GM21619 (cell line): ENCODE measurements around the gene LGALS3.
A peak's percentile ranks its signal among the peaks of the same experiment; 100 is the strongest.

Experiments
- ATAC-seq: cut with Tn5 transposase; IDR thresholded peaks from one replicate; pipeline ENCODE4 v1.9.1; 2021; ENCODE audit not compliant: unreplicated experiment

The LGALS3 gene

DNA sequence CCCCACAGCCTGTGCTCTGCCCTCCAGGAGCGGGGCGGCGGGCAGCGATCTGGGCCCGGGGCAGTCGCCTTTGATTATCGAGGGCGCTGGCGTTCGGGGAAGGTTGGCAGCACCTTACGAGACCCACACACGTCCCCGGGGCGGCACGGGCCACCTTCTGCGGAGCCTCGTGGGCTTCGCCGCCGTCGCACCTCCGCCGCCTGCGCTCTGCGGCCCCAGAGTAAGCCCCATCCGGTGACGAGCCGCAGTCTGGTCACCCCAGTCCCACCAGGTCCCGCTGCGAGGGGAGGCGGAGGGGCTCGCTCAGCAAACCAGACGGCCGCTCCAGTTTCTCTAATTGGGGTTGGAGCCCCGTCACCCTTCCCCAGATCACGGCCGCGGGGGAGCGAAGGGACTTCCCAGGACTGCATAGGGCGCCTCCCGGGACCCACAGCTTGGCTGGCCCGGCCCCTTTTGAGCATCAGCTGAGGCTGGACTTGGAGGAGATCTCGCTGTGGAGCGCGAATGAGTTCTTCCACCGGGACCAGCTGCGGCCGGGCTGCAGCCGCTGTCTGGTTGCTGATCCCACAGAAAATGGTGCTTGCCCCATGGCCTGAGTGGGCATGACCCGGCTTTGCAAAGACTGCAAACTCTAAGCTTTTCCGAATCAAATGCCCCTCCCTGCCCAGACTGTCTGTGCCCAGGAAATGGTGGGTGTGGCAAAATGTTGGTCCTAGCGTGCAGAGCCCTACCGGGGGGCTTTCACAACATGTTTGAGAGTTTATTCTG lies 560 bp downstream of the LGALS3 start:
- peak; percentile 57 for ATAC-seq

DNA sequence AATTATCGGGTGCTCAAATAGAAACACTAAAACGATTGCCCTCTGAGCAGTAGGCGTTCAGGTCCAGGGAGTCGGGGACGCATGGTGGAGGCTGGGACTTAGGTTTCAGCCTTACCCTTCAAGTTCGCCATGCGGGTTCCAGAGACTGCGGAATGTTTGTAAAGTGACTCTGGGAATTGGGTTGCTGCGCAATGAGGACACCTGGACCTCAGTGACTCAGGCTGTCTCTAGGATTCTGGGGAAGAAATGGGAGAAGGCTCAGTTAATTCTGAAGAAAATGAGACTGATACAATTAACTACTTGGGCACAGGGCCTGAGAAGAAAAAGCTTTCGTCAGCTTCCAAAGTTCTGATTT lies 1.1 kb downstream of the LGALS3 start:
- ATAC-seq = no peak

DNA sequence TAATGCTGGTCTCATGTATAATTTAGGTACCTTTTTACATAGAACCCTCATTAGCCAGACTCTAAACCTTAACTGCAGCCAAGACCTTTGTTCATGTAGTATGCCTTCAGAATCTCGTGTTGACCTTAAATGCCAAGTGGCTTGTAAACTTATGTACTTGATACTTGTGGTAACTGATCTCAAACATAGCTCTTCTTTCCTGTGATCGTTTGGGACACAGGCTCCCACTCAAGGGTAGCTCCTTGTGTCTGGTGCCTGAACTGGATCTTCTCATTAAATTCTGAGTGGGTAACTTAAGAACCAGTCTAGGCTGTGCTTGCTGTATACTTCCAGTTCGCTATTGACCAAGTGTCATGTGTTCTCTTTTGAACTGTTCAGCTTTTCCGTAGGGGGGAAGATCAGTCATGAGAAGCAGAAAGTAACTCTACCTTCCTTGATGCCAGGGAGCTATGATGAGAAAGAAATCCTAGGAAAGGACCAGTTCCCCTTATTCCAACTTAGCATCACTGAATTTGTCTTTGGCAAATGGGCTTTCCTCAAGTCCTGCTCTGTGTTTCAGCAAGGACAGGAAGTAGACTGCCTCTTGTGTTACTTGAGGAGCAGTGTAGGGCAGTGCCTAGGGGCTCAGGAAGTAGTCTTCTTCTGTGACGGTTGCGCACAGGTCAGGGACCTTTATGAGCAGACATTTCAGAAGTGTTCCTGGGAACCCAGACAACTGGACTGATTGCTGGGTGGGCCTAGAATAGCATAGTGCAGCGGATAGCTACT lies 2.5 kb downstream of the LGALS3 start:
- ATAC-seq = no peak

DNA sequence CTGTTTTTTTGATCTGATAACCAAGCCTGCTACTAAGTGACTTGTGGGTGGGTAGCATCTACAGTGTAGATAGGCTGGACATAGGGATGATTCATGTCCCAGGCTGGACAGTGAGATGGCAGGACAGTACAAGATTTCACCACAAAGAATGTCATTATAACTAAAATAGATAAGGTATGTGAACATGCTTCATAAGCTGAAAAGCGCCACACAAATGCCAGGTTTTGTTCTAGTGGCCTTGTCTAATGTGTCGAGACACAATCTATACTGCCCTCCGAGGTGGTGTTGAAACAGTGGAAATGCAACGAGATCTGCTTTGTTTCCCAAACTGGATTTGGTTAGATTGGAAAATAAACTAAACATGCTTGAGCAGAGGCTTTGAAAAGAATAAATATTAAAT lies 4.4 kb downstream of the LGALS3 start:
- no peak for ATAC-seq

DNA sequence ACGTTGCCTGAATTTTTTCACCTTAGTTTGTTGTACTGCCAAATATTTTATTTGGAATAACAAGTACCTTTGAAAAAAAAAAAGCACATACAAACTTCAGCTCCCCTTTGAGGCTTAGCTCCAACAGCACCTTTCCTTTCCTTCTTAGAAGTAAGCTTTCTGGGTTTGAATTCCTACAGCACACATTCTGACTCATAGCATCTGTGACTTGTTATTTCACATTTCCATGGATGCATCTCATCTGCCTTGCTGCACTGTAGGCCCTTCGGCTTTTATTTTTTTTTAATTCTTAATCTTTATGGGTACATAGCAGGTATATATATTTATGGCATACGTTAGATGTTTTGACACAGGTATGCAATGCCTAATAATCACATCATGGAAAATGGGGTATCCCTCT lies 7.2 kb downstream of the LGALS3 start:
- ATAC-seq = no peak

DNA sequence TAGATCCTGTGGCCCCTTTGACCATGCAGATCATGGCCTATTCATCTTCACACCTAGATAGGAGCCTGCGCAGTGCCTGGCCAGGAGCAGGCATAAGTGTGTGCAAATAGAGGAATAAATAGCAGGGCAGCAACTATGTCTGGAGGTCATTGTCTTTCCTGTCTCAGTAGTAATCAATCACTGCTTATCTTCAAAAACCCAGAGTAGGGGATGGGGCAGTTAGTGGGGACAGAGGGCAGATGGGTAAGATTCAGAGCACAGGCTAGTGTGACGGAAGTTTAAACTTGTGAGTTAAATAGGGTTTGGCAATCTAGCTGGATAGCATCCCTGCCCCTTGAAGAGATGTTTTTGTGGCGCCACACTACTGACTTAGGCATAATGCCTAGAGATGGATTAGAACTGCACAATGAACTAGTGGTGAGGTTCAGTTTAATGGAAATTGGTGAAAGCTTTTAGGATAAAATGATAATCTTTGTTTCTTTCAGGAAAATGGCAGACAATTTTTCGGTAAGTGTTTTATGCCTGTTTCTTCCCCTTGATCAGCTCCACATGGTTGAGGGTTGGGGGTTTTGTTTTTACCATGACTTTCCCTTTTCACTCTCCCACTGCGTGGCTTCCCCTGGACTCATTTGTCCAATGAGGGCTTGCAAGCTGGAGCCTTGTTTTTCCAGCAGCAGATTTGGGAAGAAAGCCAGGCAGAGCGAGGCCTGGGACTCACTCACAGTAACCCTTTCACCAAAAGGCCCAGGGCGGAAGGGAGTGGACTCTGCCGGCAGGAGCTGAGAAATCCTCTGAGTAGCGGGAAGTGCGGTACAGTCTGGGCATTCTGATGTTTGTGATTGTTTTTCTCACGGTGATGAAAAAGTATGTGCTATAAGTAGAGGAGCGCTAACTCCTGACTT lies 8.1 kb downstream of the LGALS3 start:
- ATAC-seq = no peak

DNA sequence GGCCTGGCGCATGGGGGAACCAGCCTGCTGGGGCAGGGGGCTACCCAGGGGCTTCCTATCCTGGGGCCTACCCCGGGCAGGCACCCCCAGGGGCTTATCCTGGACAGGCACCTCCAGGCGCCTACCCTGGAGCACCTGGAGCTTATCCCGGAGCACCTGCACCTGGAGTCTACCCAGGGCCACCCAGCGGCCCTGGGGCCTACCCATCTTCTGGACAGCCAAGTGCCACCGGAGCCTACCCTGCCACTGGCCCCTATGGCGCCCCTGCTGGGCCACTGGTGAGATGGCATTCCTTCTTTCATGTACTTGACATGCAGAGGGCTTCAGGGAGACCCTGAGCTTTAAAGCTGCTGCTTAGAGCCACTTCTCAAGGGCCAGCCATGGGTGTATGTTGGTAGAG lies 9.0 kb downstream of the LGALS3 start:
- no peak for ATAC-seq

DNA sequence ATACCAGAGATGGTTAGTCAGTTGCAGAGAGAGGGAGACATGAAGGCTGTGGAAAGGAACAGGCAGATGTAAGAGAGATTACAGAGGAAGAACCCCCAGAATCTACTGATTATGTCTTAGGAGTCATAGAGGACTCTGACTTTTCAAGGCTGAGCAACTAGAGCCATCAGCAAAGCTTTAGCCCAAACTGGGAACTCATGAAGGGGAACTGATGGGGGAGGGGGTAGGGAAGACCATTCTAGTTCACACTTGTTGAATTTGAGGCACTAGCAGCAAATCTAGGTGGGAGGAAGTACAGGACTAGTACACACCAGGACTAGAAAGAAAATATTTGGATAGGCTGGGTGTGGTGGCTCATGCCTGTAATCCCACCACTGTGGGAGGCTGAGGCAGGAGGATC lies 10.1 kb downstream of the LGALS3 start:
- no peak for ATAC-seq

DNA sequence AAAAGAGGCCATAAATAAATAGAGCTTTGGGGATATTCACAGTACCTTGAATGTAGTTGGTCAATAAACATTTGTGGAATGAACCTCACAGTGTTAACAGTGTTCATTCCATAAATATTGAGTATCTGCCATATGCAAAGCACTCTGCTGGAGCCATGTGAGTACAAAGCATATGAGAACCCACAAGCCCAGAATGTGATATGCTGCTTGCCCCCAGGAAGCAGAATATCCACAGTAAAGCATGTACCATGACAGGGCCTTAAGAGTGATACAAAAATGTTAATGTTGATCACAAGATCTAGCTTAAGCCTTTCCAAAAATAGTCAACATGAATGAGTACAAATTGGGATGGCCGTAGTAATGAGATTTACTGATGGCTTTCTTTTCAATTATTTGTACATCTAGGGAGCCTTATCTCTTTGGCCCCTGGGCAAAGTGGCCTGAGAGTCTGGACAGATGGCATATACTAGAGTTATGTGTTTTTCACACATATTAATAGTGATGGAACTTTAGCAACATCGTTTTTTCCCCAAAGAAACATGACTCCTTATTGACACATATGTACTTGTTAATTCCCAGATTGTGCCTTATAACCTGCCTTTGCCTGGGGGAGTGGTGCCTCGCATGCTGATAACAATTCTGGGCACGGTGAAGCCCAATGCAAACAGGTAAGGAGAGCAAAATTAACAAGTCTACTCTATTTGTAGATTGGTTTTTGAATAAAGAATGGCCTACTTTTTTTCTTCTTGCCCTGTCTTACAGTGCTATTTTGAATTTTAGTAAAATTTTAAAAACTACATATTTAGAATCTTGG lies 10.9 kb downstream of the LGALS3 start:
- ATAC-seq = no peak

DNA sequence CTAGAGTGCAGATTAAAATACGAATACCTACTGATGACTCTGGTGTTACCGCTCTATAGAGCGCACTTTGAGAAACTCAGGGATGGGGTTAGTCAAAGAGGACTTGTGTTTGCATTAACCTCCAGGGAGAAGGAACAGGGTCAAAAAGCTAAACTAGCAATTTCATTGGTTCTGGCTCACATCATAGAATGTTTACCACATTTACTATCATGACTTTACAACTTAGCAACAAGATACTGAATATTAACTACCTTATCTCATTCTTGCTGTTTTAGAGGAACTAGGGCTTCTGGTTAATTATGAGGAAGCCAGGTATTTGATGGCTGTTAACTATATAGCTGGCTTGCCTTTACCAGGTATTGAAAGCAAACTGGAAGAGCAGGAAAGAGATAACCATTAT lies 12.8 kb downstream of the LGALS3 start:
- ATAC-seq = no peak

DNA sequence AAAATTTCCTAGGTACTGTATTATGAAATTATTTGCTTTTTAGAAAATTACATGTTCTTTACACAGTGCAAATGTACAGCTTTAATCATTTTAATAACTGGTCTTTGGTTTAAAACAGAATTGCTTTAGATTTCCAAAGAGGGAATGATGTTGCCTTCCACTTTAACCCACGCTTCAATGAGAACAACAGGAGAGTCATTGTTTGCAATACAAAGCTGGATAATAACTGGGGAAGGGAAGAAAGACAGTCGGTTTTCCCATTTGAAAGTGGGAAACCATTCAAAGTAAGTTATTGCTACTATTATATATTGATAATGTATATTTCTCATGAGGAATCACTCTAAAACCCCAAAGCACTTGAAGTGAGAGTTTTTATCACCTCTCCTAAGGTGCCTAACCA lies 13.4 kb downstream of the LGALS3 start:
- no peak for ATAC-seq

DNA sequence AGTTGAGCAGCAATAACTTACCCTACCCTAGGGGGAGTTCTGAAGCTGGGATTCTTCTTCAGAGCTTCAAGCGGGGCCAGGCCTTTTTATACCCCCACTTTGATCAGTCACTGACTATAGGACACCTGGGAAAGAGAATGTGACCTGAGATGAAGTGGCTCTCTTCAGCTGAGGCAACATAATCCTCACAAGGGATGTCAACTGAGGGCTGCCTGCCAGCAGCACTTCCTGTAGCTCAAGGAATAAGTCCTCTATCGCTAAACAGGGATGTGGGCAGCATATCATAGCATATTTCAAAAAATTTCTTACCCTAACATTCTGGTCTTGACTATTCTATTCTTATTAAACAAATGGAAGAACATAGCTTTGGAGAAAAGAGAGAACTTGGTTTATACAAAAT lies 17.4 kb downstream of the LGALS3 start:
- no peak for ATAC-seq

DNA sequence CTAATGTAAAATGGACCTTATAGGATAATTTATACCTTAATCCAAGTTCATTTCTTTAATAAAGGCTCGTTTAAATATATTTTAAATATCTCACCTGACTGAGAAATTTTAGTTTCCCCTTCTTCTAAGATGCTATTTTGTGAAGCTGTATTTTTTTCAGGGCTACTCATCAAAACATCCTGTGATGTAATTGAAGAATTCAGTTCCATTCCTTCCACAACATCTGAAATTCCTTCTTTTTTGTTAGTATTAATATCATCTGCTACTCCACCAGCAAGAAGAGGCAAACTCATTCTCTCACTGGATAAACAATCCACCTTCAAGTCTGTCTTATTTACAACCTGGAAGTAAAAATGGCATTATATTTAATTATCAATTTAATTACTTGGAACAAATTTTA lies 22.5 kb downstream of the LGALS3 start:
- no peak for ATAC-seq

DNA sequence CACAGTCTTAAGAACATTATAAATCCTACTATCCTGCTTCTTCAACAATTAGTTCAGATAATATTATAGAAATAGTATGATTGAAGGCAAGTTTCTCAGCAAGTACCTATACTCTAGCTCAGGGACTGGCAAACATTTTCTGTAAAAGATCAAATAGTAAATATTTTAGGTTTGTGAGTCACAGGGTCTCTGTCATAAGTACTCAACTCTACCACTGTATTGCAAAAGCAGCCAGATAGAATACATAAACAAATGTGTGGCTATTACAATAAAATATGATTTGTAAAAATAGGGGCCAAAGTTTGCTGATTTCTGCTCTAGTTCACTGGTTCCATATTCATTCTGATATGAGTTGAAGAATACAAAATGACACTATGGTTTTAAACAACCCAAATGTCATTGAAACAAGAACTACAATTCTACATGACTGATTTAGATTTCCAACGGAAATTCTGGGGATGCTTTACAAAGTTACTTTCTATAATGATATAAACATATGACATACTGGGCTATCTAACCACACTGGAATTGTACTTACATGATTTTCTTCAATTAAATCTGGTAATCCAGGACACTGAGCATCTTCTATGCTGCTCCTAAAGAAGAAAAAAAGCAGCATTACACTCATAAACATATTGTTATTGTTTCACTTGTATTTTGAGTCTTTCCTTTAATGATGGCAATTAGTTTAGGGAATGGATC lies 23.2 kb downstream of the LGALS3 start:
- ATAC-seq = no peak

DNA sequence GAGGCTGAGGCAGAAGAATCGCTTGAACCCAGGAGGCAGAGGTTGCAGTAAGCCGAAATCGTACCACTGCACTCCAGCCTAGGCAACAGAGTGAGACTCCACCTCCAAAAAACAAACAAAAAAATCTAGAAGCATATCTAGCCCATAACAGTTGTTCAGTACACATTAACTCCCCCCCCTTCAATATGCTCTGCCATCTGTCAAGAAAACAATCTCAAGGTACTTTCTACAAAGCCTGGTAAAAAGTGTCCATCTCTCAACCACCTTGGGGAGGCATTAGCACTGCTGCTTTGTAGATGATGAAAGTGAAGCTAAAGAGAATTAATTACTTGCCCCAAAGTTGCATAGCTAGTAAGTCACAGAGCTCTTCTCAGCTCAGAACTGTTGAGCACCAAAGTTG lies 24.9 kb downstream of the LGALS3 start:
- ATAC-seq = no peak

DNA sequence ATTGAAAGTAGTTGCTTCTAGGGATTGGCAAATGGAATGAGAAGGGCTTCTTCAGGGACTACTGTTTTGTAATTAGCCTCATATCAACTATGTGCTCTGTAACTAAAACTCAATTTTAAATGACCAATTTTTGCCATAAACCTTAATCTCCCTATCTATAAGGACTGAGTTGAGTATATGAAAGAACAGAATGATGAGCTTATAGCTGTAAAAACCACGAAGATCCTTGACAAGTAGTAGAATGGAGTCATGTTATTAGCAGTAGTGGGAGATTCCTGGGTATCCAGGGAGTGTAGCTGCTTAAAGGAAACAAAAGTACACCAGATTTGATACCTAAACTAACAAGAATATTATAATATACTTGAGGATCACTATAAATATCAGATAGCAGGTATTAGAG lies 28.0 kb downstream of the LGALS3 start:
- ATAC-seq = no peak

DNA sequence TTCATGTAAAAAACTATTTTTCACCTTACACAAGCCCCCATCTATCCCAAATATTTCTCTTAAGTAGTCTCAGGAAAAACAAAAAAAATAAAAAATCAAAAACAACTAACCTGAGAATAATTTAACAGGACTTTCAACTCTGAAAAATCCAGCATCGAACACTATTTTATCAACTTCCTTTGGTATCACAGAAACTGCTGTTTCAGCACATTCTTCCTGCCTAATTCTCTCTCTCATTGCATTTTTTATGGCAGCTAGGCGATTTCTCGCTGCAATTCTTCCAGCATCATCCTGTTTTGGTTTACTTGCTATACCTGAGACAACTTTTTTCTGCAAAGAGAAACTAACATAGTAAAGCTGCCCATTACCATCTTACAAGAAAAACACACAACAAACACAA lies 29.4 kb downstream of the LGALS3 start:
- no peak for ATAC-seq

DNA sequence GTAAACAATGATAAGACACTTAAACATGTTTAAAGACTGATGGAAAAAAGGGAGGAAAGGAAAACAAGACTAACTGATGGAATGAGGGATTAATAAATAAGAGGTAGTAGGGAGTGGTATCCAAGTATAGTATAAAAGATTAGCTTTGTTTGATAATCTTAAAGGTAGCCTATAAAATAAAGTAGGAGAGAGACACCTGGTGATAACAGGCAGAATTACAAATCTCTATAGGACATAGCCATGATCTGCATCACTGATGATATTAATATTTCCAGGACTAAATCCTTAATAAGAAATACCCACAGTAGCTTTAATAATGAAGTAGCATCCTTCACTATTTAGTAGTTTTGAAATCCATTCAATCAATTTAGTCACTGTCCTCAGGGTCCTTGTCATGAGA lies 31.9 kb downstream of the LGALS3 start:
- no peak for ATAC-seq

DNA sequence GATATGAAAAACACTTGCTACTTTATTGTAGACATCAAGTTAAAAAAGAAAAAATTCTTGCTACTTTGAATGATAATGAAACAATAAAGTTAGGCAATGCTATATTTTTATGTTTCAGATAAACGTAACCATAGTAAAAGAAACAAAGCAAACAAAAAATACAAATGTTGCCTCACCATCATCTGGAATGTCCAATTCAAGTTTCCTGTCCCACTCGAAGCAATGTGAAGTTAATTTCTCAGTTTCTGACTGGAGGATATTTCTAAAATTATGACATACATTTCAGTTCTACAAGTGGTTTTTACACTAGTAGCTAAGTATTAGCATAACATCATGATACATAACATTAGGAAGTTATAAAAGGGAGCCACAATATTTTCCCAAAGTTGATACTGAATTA lies 41.5 kb downstream of the LGALS3 start:
- no peak for ATAC-seq

DNA sequence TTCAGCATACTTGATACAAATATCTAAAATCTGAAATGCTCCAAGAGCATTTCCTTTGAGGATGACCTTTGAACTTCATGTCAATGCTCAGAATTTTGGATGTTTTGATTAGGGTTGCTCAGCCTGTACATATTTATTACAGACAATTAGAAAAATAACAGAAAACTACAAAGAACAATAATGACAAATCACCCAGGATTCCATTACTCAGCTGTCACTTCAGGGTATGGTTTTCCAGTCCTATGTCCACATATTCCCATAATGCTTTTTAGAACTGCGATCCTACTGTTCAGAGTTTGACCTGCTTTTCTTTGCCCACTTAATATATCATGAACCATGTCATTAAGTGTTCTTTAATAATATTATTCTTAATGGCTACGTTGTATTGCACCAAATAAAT lies 51.0 kb downstream of the LGALS3 start:
- no peak for ATAC-seq
